ENCODE measurements around the gene PCYT2. TPM values are rescaled to one million over a fixed set of nuclear protein-coding genes. Genes with fewer than 3 reads are reported as not detected.

PCYT2 gene
- total RNA-seq, 1 donor from 2014 or later: 44.1 TPM

- no peaks in the 10 kb centered on the region for H3K9me3 Mint-ChIP-seq
- ChIA-PET CTCF (no interaction called here), POLR2A (no interaction called here)
- ATAC-seq (ENCODE audit: low read depth): no peak
- no peak for DNase-seq
- peaks cover 23% of the 10 kb centered on the region for H3K4me1 Mint-ChIP-seq
- H3K36me3 Mint-ChIP-seq (ENCODE audit: low read depth): peaks cover 9% of the 10 kb centered on the region
- no peak overlapping the region for H3K27ac Mint-ChIP-seq
- TF ChIP-seq CTCF (IDR thresholded peaks at IDR 0.05): no peak
- peaks cover 5% of the 10 kb centered on the region for H3K27me3 Mint-ChIP-seq
- intact Hi-C loops (cut with micrococcal nuclease): loop anchor here (5.0 kb wide), 1 partner anchor 162 kb away; the partner anchor contains the start of gene FASN
- H3K4me3 Mint-ChIP-seq: no peak overlapping the region
Observed at GRCh38 chr17:81934850-81935708, 23.9 kb upstream of the PCYT2 start.

GRCh38 chr17:81934098-81934757 lies 23.0 kb upstream of the PCYT2 start:
- no peaks in the 10 kb centered on the region for H3K9me3 Mint-ChIP-seq
- H3K4me1 Mint-ChIP-seq: peaks cover 23% of the 10 kb centered on the region
- intact Hi-C loops (cut with micrococcal nuclease): no loop called here
- TF ChIP-seq CTCF (IDR thresholded peaks at IDR 0.05): no peak
- ChIA-PET POLR2A (interaction anchor here (0.5 kb wide), 1 partner anchor 13 kb away, joined by 3 read pairs; no protein-coding TSS in a partner anchor), CTCF (no interaction called here)
- H3K27me3 Mint-ChIP-seq: peaks cover 6% of the 10 kb centered on the region
- H3K27ac Mint-ChIP-seq: no peak overlapping the region
- ATAC-seq (ENCODE audit: low read depth) (no peak), DNase-seq (no peak)
- no peak overlapping the region for H3K4me3 Mint-ChIP-seq
- H3K36me3 Mint-ChIP-seq (ENCODE audit: low read depth): peaks cover 9% of the 10 kb centered on the region

GRCh38 chr17:81933178-81933699 lies 22.0 kb upstream of the PCYT2 start:
- intact Hi-C loops (cut with micrococcal nuclease): no loop called here
- TF ChIP-seq CTCF (IDR thresholded peaks at IDR 0.05): no peak
- Mint-ChIP-seq H3K9me3 (no peaks in the 10 kb centered on the region), H3K27me3 (peaks cover 8% of the 10 kb centered on the region), H3K4me3 (no peak overlapping the region), H3K36me3 (ENCODE audit: low read depth) (peaks cover 9% of the 10 kb centered on the region), H3K4me1 (peaks cover 20% of the 10 kb centered on the region), H3K27ac (no peak overlapping the region)
- no peak for ATAC-seq (ENCODE audit: low read depth)
- ChIA-PET CTCF (no interaction called here), POLR2A (no interaction called here)
- no peak for DNase-seq

GRCh38 chr17:81932333-81932983 lies 21.3 kb upstream of the PCYT2 start:
- POLR2A ChIA-PET: no interaction called here
- Mint-ChIP-seq H3K27ac (no peak overlapping the region), H3K4me3 (no peak overlapping the region), H3K27me3 (peaks cover 8% of the 10 kb centered on the region), H3K4me1 (peaks cover 14% of the 10 kb centered on the region), H3K36me3 (ENCODE audit: low read depth) (peaks cover 9% of the 10 kb centered on the region), H3K9me3 (no peaks in the 10 kb centered on the region)
- no peak for TF ChIP-seq CTCF (IDR thresholded peaks at IDR 0.05)
- CTCF ChIA-PET: no interaction called here
- ATAC-seq (ENCODE audit: low read depth) (no peak), DNase-seq (no peak)
- intact Hi-C loops (cut with micrococcal nuclease): no loop called here

Measured in activated B cell treated with CpG ODN at 0.5 μM for 24 hours (primary cell).